Activated CD4-positive, alpha-beta memory T cell treated with anti-CD3 and anti-CD28 coated beads for 36 hours (primary cell): ENCODE data around the gene RIPK4. TPM values are rescaled to one million over a fixed set of nuclear protein-coding genes. Genes with fewer than 3 reads are reported as not detected.
"Not testable (repeated sequence)": the region's sequence is repeated elsewhere in the genome, so short reads cannot be mapped to it uniquely, and the experiment has no call there.

Experiments
- CTCF ChIA-PET: fragments of 350-600 bp; sonication (Branson Sonifier 250); formaldehyde crosslinking; loops from one replicate; lab custom pipeline; 2021; ENCODE audit warnings: antibody characterized with exemption, inconsistent platforms; lab: Charles Lee
- POLR2A ChIA-PET: fragments of 350-600 bp; sonication (Branson Sonifier 250); formaldehyde crosslinking; loops from one replicate; lab custom pipeline; 2021; ENCODE audit warnings: antibody characterized with exemption; lab: Charles Lee
- DNase-seq: peaks from one replicate; pipeline ENCODE4 v3.0.0-alpha.2; 2020
- H3K27ac Mint-ChIP-seq: one replicate; pipeline ENCODE4 v1.8.0; 2021; ENCODE audit warnings: mixed read lengths
- H3K27me3 Mint-ChIP-seq: one replicate; pipeline ENCODE4 v1.8.0; 2021; ENCODE audit warnings: mixed read lengths
- H3K36me3 Mint-ChIP-seq: one replicate; pipeline ENCODE4 v1.8.0; 2021; ENCODE audit warnings: mixed read lengths
- H3K4me1 Mint-ChIP-seq: one replicate; pipeline ENCODE4 v1.8.0; 2021; ENCODE audit warnings: low read depth, mixed read lengths
- H3K4me3 Mint-ChIP-seq: one replicate; pipeline ENCODE4 v1.8.0; 2021; ENCODE audit warnings: mild to moderate bottlenecking, mixed read lengths
- H3K9me3 Mint-ChIP-seq: one replicate; pipeline ENCODE4 v1.8.0; 2021; ENCODE audit warnings: mixed read lengths
- intact Hi-C: fragments of 100-400 bp; cut with micrococcal nuclease; formaldehyde crosslinking; loops from one replicate; pipeline ENCODE4 v1.15.1; 2023
- microRNA-seq: library from miRNA; unstranded; fragments of <30 nt; microRNA quantifications from one replicate; pipeline ENCODE4 v1.2.0, GENCODE V29; 2022; ENCODE audit warnings: borderline number of aligned reads, borderline microRNAs expressed, borderline replicate concordance
- total RNA-seq, 2 experiments: library from RNA; stranded (reverse); gene quantifications; one replicate each; pipeline ENCODE4 v1.2.3, GENCODE V29; 2021

The RIPK4 gene
- total RNA-seq, 2 experiments from 2014 or later = 0.10 to 0.24 TPM

GRCh38 chr21:41695513-41695912 is 71.3 kb downstream of the RIPK4 start:
- Mint-ChIP-seq H3K36me3 (no peaks in the 10 kb centered on the region), H3K9me3 (no peaks in the 10 kb centered on the region), H3K4me1 (no peaks in the 10 kb centered on the region), H3K27me3 (peaks cover 22% of the 10 kb centered on the region), H3K27ac (no peak overlapping the region), H3K4me3 (no peak overlapping the region)
- POLR2A ChIA-PET = no interaction called here
- CTCF ChIA-PET = no interaction called here
- intact Hi-C loops = no loop called here
- no peak for DNase-seq

GRCh38 chr21:41694042-41694441 is 72.8 kb downstream of the RIPK4 start:
- CTCF ChIA-PET, H3K27ac Mint-ChIP-seq, H3K4me1 Mint-ChIP-seq, intact Hi-C loops, POLR2A ChIA-PET, DNase-seq, H3K9me3 Mint-ChIP-seq, H3K36me3 Mint-ChIP-seq, H3K4me3 Mint-ChIP-seq: not testable (repeated sequence)
- H3K27me3 Mint-ChIP-seq = peaks cover 19% of the 10 kb centered on the region

GRCh38 chr21:41692185-41692565 is 74.7 kb downstream of the RIPK4 start:
- no peak for DNase-seq
- POLR2A ChIA-PET = no interaction called here
- H3K27me3 Mint-ChIP-seq = peaks cover 16% of the 10 kb centered on the region

GRCh38 chr21:41691205-41692184 is 75.4 kb downstream of the RIPK4 start:
- H3K4me1 Mint-ChIP-seq = no peaks in the 10 kb centered on the region
- intact Hi-C loops = no loop called here
- no peak for DNase-seq
- CTCF ChIA-PET = no interaction called here
- H3K4me3 Mint-ChIP-seq = no peak overlapping the region
- H3K27me3 Mint-ChIP-seq = peaks cover 20% of the 10 kb centered on the region
- H3K9me3 Mint-ChIP-seq = peaks cover 2% of the 10 kb centered on the region
- POLR2A ChIA-PET = no interaction called here
- no peak overlapping the region for H3K27ac Mint-ChIP-seq
- H3K36me3 Mint-ChIP-seq = no peaks in the 10 kb centered on the region

More at GRCh38 chr21:41692185-41692565, 74.7 kb downstream of the RIPK4 start:
- H3K4me1 Mint-ChIP-seq = no peaks in the 10 kb centered on the region
- no peaks in the 10 kb centered on the region for H3K36me3 Mint-ChIP-seq
- peaks cover 2% of the 10 kb centered on the region for H3K9me3 Mint-ChIP-seq
- CTCF ChIA-PET = no interaction called here
- no peak overlapping the region for H3K4me3 Mint-ChIP-seq
- intact Hi-C loops = no loop called here
- H3K27ac Mint-ChIP-seq = no peak overlapping the region

Small RNA genes lying within 50 kb of the gene (microRNA-seq; reads per million reads assigned to microRNA genes)
- not detected for gene MIR6814

Other genes starting within 250 kb of the RIPK4 start
- gene PRDM15, start 112.3 kb upstream of the RIPK4 start, total RNA-seq = 1 to 10 TPM; 8.5 to 9.9 TPM
- gene C2CD2, start 187.0 kb upstream of the RIPK4 start, total RNA-seq = 1 to 10 TPM; 3.8 to 7.5 TPM
- gene ZBTB21, start 243.3 kb upstream of the RIPK4 start, total RNA-seq = 10 to 100 TPM; 23.6 to 24.1 TPM